PC-9 (cell line): ENCODE data around the gene PTF1A.

ENCODE experiments used
- EZH2 ChIP-seq: fragments of 200-600 bp; sonication (generic); IDR thresholded peaks from 2 replicates; pipeline ENCODE4 v1.8.0; 2017; ENCODE audit warnings: antibody characterized with exemption, low read depth
- TF ChIP-seq, protein P1 (sequence below): fragments of 200-600 bp; sonication (generic); conservative IDR thresholded peaks from 2 replicates; pipeline ENCODE4 v1.6.1; 2017; ENCODE audit warnings: mixed run types, antibody characterized with exemption, mild to moderate bottlenecking, moderate library complexity

DNA sequence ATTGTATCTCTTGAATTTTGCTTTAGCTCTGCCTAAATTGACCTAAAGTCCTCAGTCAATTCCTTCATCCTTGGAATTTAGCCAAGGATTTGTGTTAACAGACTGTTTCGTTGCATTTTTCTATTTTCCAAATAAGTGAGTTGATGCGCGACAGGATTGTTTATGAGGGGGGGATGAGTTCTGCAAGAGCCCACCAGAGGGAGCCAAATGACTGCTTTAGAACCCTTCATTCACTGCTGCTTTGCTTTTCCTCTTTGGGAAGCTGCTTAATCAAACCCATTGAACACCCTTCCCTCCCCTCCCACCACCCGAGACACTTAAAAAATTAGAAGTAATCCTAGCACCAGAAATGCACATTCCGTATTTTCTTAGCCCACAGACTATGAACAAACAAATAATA lies 33.7 kb upstream of the PTF1A start:
- TF ChIP-seq EZH2: no peak
- TF ChIP-seq, protein P1, sequence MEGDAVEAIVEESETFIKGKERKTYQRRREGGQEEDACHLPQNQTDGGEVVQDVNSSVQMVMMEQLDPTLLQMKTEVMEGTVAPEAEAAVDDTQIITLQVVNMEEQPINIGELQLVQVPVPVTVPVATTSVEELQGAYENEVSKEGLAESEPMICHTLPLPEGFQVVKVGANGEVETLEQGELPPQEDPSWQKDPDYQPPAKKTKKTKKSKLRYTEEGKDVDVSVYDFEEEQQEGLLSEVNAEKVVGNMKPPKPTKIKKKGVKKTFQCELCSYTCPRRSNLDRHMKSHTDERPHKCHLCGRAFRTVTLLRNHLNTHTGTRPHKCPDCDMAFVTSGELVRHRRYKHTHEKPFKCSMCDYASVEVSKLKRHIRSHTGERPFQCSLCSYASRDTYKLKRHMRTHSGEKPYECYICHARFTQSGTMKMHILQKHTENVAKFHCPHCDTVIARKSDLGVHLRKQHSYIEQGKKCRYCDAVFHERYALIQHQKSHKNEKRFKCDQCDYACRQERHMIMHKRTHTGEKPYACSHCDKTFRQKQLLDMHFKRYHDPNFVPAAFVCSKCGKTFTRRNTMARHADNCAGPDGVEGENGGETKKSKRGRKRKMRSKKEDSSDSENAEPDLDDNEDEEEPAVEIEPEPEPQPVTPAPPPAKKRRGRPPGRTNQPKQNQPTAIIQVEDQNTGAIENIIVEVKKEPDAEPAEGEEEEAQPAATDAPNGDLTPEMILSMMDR: peak; percentile 87
